Karpas-422 (cell line): ENCODE measurements around the gene CCDC106. TPM values are rescaled to one million over a fixed set of nuclear protein-coding genes. Genes with fewer than 3 reads are reported as not detected.

ENCODE experiments used
- DNase-seq: peaks from one replicate; pipeline ENCODE4 v3.0.0-alpha.2; 2015
- H2AFZ ChIP-seq: fragments of 200-600 bp; sonication (generic); 2 replicates; pipeline ENCODE4 v1.6.1; 2014; ENCODE audit warnings: antibody characterized with exemption, low read length, mixed read lengths
- H3K27ac ChIP-seq: fragments of 200-600 bp; sonication (generic); 2 replicates; pipeline ENCODE4 v1.5.1; 2014; ENCODE audit warnings: mild to moderate bottlenecking, low read length, moderate library complexity
- H3K27me3 ChIP-seq: fragments of 200-600 bp; sonication (generic); 2 replicates; pipeline ENCODE4 v1.6.1; 2014; ENCODE audit warnings: low read length, mixed read lengths
- H3K36me3 ChIP-seq: fragments of 200-600 bp; sonication (generic); 2 replicates; pipeline ENCODE4 v1.6.1; 2014; ENCODE audit warnings: low read length, mixed read lengths; ENCODE audit not compliant: insufficient read depth
- H3K4me1 ChIP-seq: fragments of 200-600 bp; sonication (generic); 2 replicates; pipeline ENCODE4 v1.6.1; 2014; ENCODE audit warnings: mild to moderate bottlenecking, low read length, mixed read lengths
- H3K4me2 ChIP-seq: fragments of 200-600 bp; sonication (generic); 2 replicates; pipeline ENCODE4 v1.6.1; 2014; ENCODE audit warnings: low read length, low read depth, mild to moderate bottlenecking; ENCODE audit not compliant: poor library complexity, severe bottlenecking
- H3K4me3 ChIP-seq: fragments of 200-600 bp; sonication (generic); 2 replicates; pipeline ENCODE4 v1.5.1; 2014; ENCODE audit warnings: mild to moderate bottlenecking, antibody characterized with exemption, low read length, mixed read lengths
- H3K79me2 ChIP-seq: fragments of 200-600 bp; sonication (generic); 2 replicates; pipeline ENCODE4 v1.6.1; 2014; ENCODE audit warnings: mild to moderate bottlenecking, low read length, mixed read lengths
- H3K9ac ChIP-seq: fragments of 200-600 bp; sonication (generic); 2 replicates; pipeline ENCODE4 v1.6.0; 2014; ENCODE audit warnings: low read length
- H3K9me2 ChIP-seq: fragments of 200-600 bp; sonication (generic), shearing (Covaris generic); replicated peaks from 2 replicates; pipeline ENCODE4 v1.6.0; 2014; ENCODE audit warnings: mild to moderate bottlenecking, low read length, moderate library complexity; ENCODE audit not compliant: insufficient read depth
- H3K9me3 ChIP-seq: fragments of 300-700, 200-600 bp; sonication (generic); 2 replicates; pipeline ENCODE4 v1.6.1; 2014; ENCODE audit warnings: low read length, mixed read lengths
- H4K20me1 ChIP-seq: fragments of 200-600 bp; sonication (generic); 2 replicates; pipeline ENCODE4 v1.6.1; 2014; ENCODE audit warnings: mild to moderate bottlenecking, antibody characterized with exemption, low read length, low read depth; ENCODE audit not compliant: insufficient read depth
- total RNA-seq: library from RNA; depleted of rRNA; stranded (reverse); fragments of >200 nt; shearing (Covaris generic); gene quantifications from 2 replicates; pipeline ENCODE4 v1.2.3, GENCODE V29; 2014; ENCODE audit warnings: low replicate concordance

Gene CCDC106
- total RNA-seq, 1 experiment from 2014 or later = 26.2 TPM

DNA sequence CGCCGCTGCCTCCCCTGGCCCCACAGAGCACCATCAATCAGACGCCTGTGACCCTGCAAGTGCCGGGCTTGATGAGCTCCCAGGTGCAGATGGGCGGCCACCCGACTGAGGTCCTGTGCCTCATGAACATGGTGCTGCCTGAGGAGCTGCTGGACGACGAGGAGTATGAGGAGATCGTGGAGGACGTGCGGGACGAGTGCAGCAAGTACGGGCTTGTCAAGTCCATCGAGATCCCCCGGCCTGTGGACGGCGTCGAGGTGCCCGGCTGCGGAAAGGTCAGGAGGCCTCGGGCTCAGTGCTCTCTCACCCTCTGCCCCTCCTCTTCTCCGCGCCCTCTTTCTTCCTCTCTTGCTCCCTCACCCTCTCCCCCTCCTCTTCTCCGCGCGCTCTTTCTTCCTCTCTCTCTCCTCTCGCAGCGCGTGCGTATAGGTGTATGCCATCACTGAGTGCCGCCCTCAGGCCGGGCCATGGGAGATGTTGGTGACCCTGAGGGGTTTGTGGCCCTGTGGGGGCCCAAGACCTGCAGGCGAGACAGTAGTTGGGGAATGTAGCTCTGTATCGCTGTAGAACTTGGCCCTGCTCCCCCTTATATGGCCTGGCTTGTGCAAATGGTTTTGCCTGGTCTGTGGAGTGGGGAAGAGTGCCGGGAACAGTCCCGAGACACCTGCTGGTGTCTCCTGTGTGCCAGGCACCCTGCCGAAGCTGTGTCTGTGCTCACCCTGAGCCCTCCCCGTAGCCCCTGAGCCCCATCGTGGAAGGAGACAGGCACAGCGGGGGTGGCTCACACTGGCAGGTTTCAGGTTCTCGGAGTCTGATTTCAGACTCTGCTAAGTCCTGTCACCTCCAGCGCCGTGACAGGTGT is 21.6 kb downstream of the CCDC106 start:
- H3K9me3 ChIP-seq = no peaks in the 10 kb centered on the region
- no peak for DNase-seq
- H3K9ac ChIP-seq = no peak overlapping the region
- H3K4me1 ChIP-seq = peaks cover 42% of the 10 kb centered on the region
- H3K9me2 ChIP-seq = no peaks in the 10 kb centered on the region
- no peak overlapping the region for H3K27ac ChIP-seq
- H3K79me2 ChIP-seq = peaks cover 72% of the 10 kb centered on the region
- no peak overlapping the region for H3K4me3 ChIP-seq
- H3K36me3 ChIP-seq = peaks cover 37% of the 10 kb centered on the region
- no peak overlapping the region for H2AFZ ChIP-seq
- H3K27me3 ChIP-seq = no peaks in the 10 kb centered on the region
- peaks cover 76% of the 10 kb centered on the region for H4K20me1 ChIP-seq
- H3K4me2 ChIP-seq = no peak overlapping the region

DNA sequence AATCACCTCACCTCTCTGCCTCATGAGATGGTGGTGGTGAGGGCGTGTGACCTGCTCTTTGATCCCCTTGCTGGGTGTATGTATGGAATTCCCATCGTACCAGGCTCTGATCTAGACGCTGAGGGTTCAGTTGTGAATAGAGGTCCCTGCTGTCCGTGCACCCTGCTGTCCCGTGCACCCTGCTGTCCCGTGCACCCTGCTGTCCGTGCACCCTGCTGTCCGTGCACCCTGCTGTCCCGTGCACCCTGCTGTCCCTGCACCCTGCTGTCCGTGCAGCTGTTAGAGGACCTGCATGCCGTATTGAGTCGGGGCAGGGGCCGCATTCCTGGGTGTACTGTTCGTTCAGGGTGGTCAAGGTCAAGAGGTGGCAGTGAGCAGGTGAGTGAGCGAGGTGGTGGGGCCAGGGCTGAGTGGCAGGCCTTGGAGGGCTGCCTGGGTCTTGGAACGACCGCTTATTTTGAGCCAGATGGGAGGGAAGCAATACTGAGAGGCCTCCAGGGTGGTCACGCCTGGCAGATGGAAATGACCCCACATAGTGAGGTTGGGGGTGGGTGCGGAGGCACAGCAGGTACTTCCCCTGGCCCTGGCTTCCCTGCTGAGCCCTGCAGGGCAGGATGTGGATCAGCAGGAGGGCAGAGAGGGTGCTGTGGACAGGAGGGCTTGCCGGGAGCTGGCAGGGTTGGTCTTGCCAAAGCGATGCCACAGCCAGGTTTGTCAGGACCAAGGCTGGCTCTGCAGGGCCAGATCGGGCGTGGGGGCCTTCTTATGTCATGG is 22.5 kb downstream of the CCDC106 start:
- H3K4me1 ChIP-seq = peaks cover 42% of the 10 kb centered on the region
- H3K27me3 ChIP-seq = no peaks in the 10 kb centered on the region
- peak; percentile 69 for DNase-seq
- H2AFZ ChIP-seq = no peak overlapping the region
- H4K20me1 ChIP-seq = peaks cover 76% of the 10 kb centered on the region
- H3K36me3 ChIP-seq = peaks cover 33% of the 10 kb centered on the region
- no peaks in the 10 kb centered on the region for H3K9me3 ChIP-seq
- H3K9me2 ChIP-seq = no peaks in the 10 kb centered on the region
- H3K4me3 ChIP-seq = no peak overlapping the region
- H3K9ac ChIP-seq = no peak overlapping the region
- H3K79me2 ChIP-seq = peaks cover 74% of the 10 kb centered on the region
- H3K4me2 ChIP-seq = no peak overlapping the region
- no peak overlapping the region for H3K27ac ChIP-seq

DNA sequence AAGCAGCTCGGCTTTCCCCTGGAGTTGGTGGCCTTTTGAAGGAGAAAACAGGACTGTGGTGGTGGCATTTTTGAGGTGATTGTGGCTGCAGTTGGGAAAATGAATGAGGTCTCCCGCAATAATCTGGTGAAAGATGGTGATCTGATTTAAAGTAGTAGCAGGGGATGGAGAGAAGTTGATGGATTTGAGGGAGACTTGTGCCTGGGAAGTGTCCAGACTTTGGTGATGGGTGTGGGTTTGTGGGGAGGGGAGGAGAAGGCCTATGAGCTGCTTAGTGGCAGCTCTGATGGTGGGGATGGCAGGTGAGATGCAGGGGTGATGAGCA is 23.0 kb downstream of the CCDC106 start:
- H3K9me3 ChIP-seq = no peaks in the 10 kb centered on the region
- H3K36me3 ChIP-seq = peaks cover 30% of the 10 kb centered on the region
- no peak overlapping the region for H3K27ac ChIP-seq
- H3K4me1 ChIP-seq = peaks cover 45% of the 10 kb centered on the region
- no peak overlapping the region for H2AFZ ChIP-seq
- H3K9me2 ChIP-seq = no peaks in the 10 kb centered on the region
- no peaks in the 10 kb centered on the region for H3K27me3 ChIP-seq
- no peak for DNase-seq
- H3K4me3 ChIP-seq = no peak overlapping the region
- H4K20me1 ChIP-seq = peaks cover 77% of the 10 kb centered on the region
- H3K79me2 ChIP-seq = peaks cover 74% of the 10 kb centered on the region
- H3K4me2 ChIP-seq = no peak overlapping the region
- H3K9ac ChIP-seq = no peak overlapping the region

DNA sequence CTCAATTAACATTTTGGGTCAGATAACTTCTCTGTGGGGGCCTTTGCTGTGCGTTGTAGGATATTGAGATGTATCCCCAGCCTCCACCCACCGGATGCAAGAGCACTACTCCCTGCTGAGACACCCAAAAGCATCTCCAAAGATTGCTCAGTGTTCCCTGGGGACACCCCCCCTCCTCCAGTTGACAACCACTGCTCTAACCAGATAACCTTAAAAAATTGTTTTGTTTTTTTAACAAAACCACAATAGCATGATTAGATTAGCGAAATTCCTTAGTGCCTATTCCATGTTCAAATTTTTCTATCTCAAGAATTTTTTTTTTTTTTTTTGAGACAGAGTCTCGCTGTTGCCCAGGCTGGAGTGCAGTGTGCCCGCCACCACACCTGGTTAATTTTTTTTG is 24.4 kb downstream of the CCDC106 start:
- Histone ChIP-seq H2AFZ (no peak overlapping the region), H3K4me2 (peak overlapping the region; percentile 16), H3K9me2 (no peaks in the 10 kb centered on the region), H3K4me1 (peaks cover 59% of the 10 kb centered on the region), H3K9me3 (no peaks in the 10 kb centered on the region), H3K4me3 (no peak overlapping the region), H4K20me1 (peaks cover 63% of the 10 kb centered on the region), H3K36me3 (peaks cover 17% of the 10 kb centered on the region), H3K27ac (peak overlapping the region; percentile 35), H3K79me2 (peaks cover 74% of the 10 kb centered on the region), H3K27me3 (no peaks in the 10 kb centered on the region), H3K9ac (0 out of 2 replicates have a peak overlapping the region, but pooled peaks have one; percentile 4)
- DNase-seq = no peak

DNA sequence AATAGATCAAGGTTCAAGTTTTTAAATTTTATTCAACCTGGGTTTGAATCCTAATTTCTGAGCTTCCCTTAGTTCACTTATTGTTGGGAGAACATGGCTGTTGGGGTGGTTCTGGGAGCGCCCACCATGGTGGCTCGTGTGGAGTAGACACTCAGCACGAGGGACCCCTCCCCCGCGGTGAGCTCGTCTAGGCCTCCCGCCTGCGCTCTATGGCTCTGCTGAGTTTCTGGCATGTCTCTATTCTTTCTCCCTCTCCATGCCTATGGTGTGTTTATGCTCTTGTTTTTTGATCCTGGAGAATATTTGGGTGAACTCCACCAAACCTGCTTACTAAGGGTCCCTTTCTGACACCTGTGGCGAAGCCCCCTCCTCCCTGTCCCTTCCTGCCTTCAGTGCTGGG is 25.5 kb downstream of the CCDC106 start:
- H3K4me1 ChIP-seq = peaks cover 69% of the 10 kb centered on the region
- H3K79me2 ChIP-seq = peaks cover 77% of the 10 kb centered on the region
- no peaks in the 10 kb centered on the region for H3K9me2 ChIP-seq
- no peaks in the 10 kb centered on the region for H3K27me3 ChIP-seq
- H3K27ac ChIP-seq = no peak overlapping the region
- H3K9me3 ChIP-seq = no peaks in the 10 kb centered on the region
- peaks cover 15% of the 10 kb centered on the region for H3K36me3 ChIP-seq
- peak overlapping the region; percentile 33; the same call in 1 of the 2 replicates for H3K4me3 ChIP-seq
- no peak for DNase-seq
- no peak overlapping the region for H2AFZ ChIP-seq
- H4K20me1 ChIP-seq = peaks cover 55% of the 10 kb centered on the region
- peak overlapping the region; percentile 28 for H3K9ac ChIP-seq
- H3K4me2 ChIP-seq = peak overlapping the region; percentile 34

DNA sequence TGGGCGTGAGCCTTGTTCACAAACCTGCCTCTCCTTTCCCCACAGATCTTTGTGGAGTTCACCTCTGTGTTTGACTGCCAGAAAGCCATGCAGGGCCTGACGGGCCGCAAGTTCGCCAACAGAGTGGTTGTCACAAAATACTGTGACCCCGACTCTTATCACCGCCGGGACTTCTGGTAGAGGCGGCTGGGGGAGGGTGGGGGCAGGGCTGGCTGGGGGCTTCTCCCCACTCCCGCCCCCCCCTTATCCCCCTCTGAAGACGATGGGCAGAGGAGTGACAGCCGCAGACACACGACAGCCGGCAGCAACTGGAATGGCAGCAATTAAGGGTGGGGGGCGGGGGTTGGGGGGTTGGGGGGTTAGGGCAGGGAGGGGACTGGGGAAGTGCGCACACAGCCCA is 25.9 kb downstream of the CCDC106 start:
- no peak for DNase-seq
- Histone ChIP-seq H4K20me1 (peaks cover 53% of the 10 kb centered on the region), H3K36me3 (peaks cover 16% of the 10 kb centered on the region), H3K9ac (peak overlapping the region; percentile 93), H3K27me3 (no peaks in the 10 kb centered on the region), H3K4me1 (peaks cover 73% of the 10 kb centered on the region), H3K27ac (no peak overlapping the region), H3K9me3 (no peaks in the 10 kb centered on the region), H2AFZ (no peak overlapping the region), H3K9me2 (no peaks in the 10 kb centered on the region), H3K4me2 (peak overlapping the region; percentile 78), H3K79me2 (peaks cover 81% of the 10 kb centered on the region), H3K4me3 (peak overlapping the region; percentile 82; the same call in 1 of the 2 replicates)

DNA sequence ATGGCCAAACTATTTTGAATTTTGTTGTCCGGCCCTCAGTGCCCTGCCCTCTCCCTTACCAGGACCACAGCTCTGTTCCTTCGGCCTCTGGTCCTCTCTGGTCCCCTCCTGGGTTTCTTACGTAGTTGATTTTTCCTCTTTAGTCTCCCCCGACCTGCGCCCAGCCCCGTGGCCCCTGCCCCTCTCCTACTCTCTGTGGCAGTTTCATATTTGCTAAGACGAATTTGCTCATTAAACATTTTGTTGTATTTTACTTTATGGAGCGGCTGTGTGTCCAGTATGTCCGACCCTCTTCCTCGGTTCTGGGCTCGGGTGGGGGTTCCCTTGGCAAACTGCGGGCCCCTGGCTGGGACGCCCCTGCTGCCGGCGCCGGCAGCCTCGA is 26.4 kb downstream of the CCDC106 start:
- Histone ChIP-seq H4K20me1 (peaks cover 53% of the 10 kb centered on the region), H3K36me3 (peaks cover 20% of the 10 kb centered on the region), H2AFZ (no peak overlapping the region), H3K79me2 (peaks cover 84% of the 10 kb centered on the region), H3K4me3 (peak overlapping the region; percentile 82), H3K27ac (peak overlapping the region; percentile 41; the same call in 1 of the 2 replicates), H3K9ac (peak overlapping the region; percentile 93), H3K9me2 (no peaks in the 10 kb centered on the region), H3K4me1 (peaks cover 76% of the 10 kb centered on the region), H3K27me3 (no peaks in the 10 kb centered on the region), H3K4me2 (peak overlapping the region; percentile 78), H3K9me3 (no peaks in the 10 kb centered on the region)
- no peak for DNase-seq
